HCT116 (cell line): ENCODE measurements around the gene E2F1.

Experiments
- CEBPB ChIP-seq: IDR thresholded peaks from 2 replicates; pipeline ENCODE4 v1.6.1; 2012; ENCODE audit warnings: low read depth
- ELF1 ChIP-seq: IDR thresholded peaks from 2 replicates; pipeline ENCODE4 v1.6.1; 2012; ENCODE audit warnings: low read depth, borderline replicate concordance
- EZH2 ChIP-seq: fragments of 200-600 bp; sonication (generic); IDR thresholded peaks from 2 replicates; pipeline ENCODE4 v1.6.1; 2017; ENCODE audit warnings: antibody characterized with exemption, mixed run types
- JUND ChIP-seq: IDR thresholded peaks from 2 replicates; pipeline ENCODE4 v1.6.1; 2012
- POLR2A ChIP-seq: IDR thresholded peaks from 2 replicates; pipeline ENCODE4 v1.7.0; 2011; ENCODE audit warnings: borderline replicate concordance; ENCODE audit not compliant: insufficient read depth, insufficient read length; ENCODE audit errors: extremely low read depth
- REST ChIP-seq: IDR thresholded peaks from 2 replicates; pipeline ENCODE4 v1.6.1; 2012; ENCODE audit warnings: low read depth
- SIN3A ChIP-seq: IDR thresholded peaks from 2 replicates; pipeline ENCODE4 v1.6.1; 2012; ENCODE audit warnings: low read depth
- SP1 ChIP-seq: IDR thresholded peaks from 2 replicates; pipeline ENCODE4 v1.6.1; 2012; ENCODE audit warnings: low read depth
- TCF7L2 ChIP-seq: IDR thresholded peaks from 2 replicates; pipeline ENCODE4 v1.7.0; 2011; ENCODE audit warnings: borderline replicate concordance, inconsistent platforms; ENCODE audit not compliant: insufficient read depth, insufficient read length; ENCODE audit errors: extremely low read depth
- TF ChIP-seq, protein P1 (sequence below), 3 experiments: fragments of 200-600 bp in 1 of 3; sonication (generic) in 1 of 3; IDR thresholded peaks in 2 of 3; conservative IDR thresholded peaks in 1 of 3; 2 replicates each; pipeline ENCODE4 v1.5.1; 2012 to 2017; ENCODE audit warnings: low read depth in 2 of 3, low read length in 2 of 3, antibody characterized with exemption in 1 of 3, borderline replicate concordance in 1 of 3, control low read depth in 1 of 3, mild to moderate bottlenecking in 1 of 3, mixed read lengths in 1 of 3, mixed run types in 1 of 3, moderate library complexity in 1 of 3; ENCODE audit not compliant: insufficient read depth in 1 of 3

- TF ChIP-seq, protein P1, sequence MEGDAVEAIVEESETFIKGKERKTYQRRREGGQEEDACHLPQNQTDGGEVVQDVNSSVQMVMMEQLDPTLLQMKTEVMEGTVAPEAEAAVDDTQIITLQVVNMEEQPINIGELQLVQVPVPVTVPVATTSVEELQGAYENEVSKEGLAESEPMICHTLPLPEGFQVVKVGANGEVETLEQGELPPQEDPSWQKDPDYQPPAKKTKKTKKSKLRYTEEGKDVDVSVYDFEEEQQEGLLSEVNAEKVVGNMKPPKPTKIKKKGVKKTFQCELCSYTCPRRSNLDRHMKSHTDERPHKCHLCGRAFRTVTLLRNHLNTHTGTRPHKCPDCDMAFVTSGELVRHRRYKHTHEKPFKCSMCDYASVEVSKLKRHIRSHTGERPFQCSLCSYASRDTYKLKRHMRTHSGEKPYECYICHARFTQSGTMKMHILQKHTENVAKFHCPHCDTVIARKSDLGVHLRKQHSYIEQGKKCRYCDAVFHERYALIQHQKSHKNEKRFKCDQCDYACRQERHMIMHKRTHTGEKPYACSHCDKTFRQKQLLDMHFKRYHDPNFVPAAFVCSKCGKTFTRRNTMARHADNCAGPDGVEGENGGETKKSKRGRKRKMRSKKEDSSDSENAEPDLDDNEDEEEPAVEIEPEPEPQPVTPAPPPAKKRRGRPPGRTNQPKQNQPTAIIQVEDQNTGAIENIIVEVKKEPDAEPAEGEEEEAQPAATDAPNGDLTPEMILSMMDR (IDR thresholded peaks at IDR 0.05 in 2 of 3, conservative IDR thresholded peaks at IDR 0.05 in 1 of 3; ENCODE audit: borderline replicate concordance in 1 of 3, insufficient read depth in 1 of 3, low read depth in 2 of 3, low read length in 2 of 3), result no peak
- TF ChIP-seq SIN3A (no peak), ELF1 (no peak), CEBPB (no peak), JUND (no peak), REST (no peak), SP1 (no peak), EZH2 (no peak), POLR2A (no peak), TCF7L2 (no peak)
Observed at GRCh38 chr20:33702861-33703260, 16.7 kb upstream of the E2F1 start.
